Endothelial cell of umbilical vein (primary cell): Measurements from ENCODE around the gene RASSF6. TPM values are rescaled to one million over a fixed set of nuclear protein-coding genes. Genes with fewer than 3 reads are reported as not detected.

Experiments
- BruUV-seq: library from RNA; stranded (reverse); fragments of 400-500 nt; replicated peaks from 2 replicates; lab custom pipeline; 2021; lab: Mats Ljungman, UMichigan
- CTCF ChIA-PET: fragments of 300-600, 350-600 bp; sonication (Branson Sonifier 250); formaldehyde crosslinking; loops from one replicate; lab custom pipeline; 2021; ENCODE audit warnings: antibody characterized with exemption, inconsistent platforms; lab: Charles Lee
- POLR2A ChIA-PET: fragments of 300-600, 350-600 bp; sonication (Branson Sonifier 250); formaldehyde crosslinking; loops from one replicate; lab custom pipeline; 2021; ENCODE audit warnings: antibody characterized with exemption, inconsistent platforms; lab: Charles Lee
- DNase-seq: peaks from one replicate; pipeline ENCODE4 v3.0.0-alpha.2; 2011; ENCODE audit warnings: low read depth, low spot score
- FAIRE-seq: peaks from 2 replicates; lab custom pipeline; 2011; peaks lifted over from hg19 to GRCh38; lab: Jason Lieb, UNC
- H2AFZ ChIP-seq: 2 replicates; pipeline ENCODE4 v1.6.0; 2012; ENCODE audit warnings: low read depth, low read length, control low read depth, inconsistent platforms
- H3K27ac ChIP-seq: 2 replicates; pipeline ENCODE4 v1.5.1; 2011; ENCODE audit warnings: low read depth, mild to moderate bottlenecking, control low read depth, low read length, moderate library complexity; ENCODE audit not compliant: insufficient read depth
- H3K27me3 ChIP-seq, 2 experiments: 2 replicates each; pipeline versions ENCODE4 v1.6.0 to v1.6.1; 2011; ENCODE audit warnings: low read length in 2 of 2, mixed read lengths in 1 of 2; ENCODE audit not compliant: control insufficient read depth in 2 of 2, insufficient read depth in 2 of 2
- H3K36me3 ChIP-seq, 2 experiments: 2 replicates in 1 of 2; 3 replicates in 1 of 2; pipeline ENCODE4 v1.5.1; 2011; ENCODE audit warnings: low read length in 2 of 2, mild to moderate bottlenecking in 1 of 2, moderate library complexity in 1 of 2; ENCODE audit not compliant: control insufficient read depth in 2 of 2, insufficient read depth in 2 of 2; ENCODE audit errors: extremely low read depth in 1 of 2
- H3K4me1 ChIP-seq: 3 replicates; pipeline ENCODE4 v1.5.1; 2011; ENCODE audit warnings: mild to moderate bottlenecking, low read length; ENCODE audit not compliant: control insufficient read depth, insufficient read depth; ENCODE audit errors: extremely low read depth
- H3K4me2 ChIP-seq: 2 replicates; pipeline ENCODE4 v1.6.1; 2011; ENCODE audit warnings: low read length, control low read depth, mixed read lengths; ENCODE audit not compliant: insufficient read depth
- H3K4me3 ChIP-seq, 3 experiments: fragments of 200-600 bp in 1 of 3; sonication (generic), shearing (Covaris generic) in 1 of 3; replicated peaks in 1 of 3; 2 replicates each; pipeline ENCODE4 v1.5.1; 2011 to 2016; ENCODE audit warnings: control low read depth in 3 of 3, low read length in 3 of 3, mild to moderate bottlenecking in 2 of 3, inconsistent platforms in 1 of 3, low read depth in 1 of 3, moderate library complexity in 1 of 3; ENCODE audit not compliant: insufficient read depth in 1 of 3
- H3K79me2 ChIP-seq: 2 replicates; pipeline ENCODE4 v1.6.0; 2012; ENCODE audit warnings: low read length, inconsistent platforms; ENCODE audit not compliant: control insufficient read depth, insufficient read depth
- H3K9ac ChIP-seq: replicated peaks from 2 replicates; pipeline ENCODE3; 2011; ENCODE audit warnings: low read length, control low read depth; ENCODE audit not compliant: insufficient read depth; ENCODE audit errors: extremely low read depth
- H3K9me1 ChIP-seq: replicated peaks from 3 replicates; pipeline ENCODE4 v1.6.0; 2011; ENCODE audit warnings: mild to moderate bottlenecking, low read length; ENCODE audit not compliant: control insufficient read depth, insufficient read depth; ENCODE audit errors: extremely low read depth
- H3K9me3 ChIP-seq: replicated peaks from 2 replicates; pipeline ENCODE4 v1.5.1; 2012; ENCODE audit warnings: low read length, inconsistent platforms; ENCODE audit not compliant: control insufficient read depth, insufficient read depth
- H4K20me1 ChIP-seq: replicated peaks from 2 replicates; pipeline ENCODE3; 2011; ENCODE audit warnings: mild to moderate bottlenecking, low read length; ENCODE audit not compliant: control insufficient read depth, insufficient read depth; ENCODE audit errors: extremely low read depth
- EZH2 ChIP-seq: IDR thresholded peaks from 2 replicates; pipeline ENCODE4 v1.6.1; 2012; ENCODE audit warnings: borderline replicate concordance, low read depth, mild to moderate bottlenecking, moderate library complexity, low read length, inconsistent platforms; ENCODE audit not compliant: severe bottlenecking
- FOS ChIP-seq: IDR thresholded peaks from 2 replicates; pipeline ENCODE4 v1.6.1; 2011; ENCODE audit warnings: mild to moderate bottlenecking, low read length, moderate library complexity, borderline replicate concordance; ENCODE audit not compliant: insufficient read depth
- GATA2 ChIP-seq: IDR thresholded peaks from 2 replicates; pipeline ENCODE4 v1.7.0; 2011; ENCODE audit warnings: low read depth, mild to moderate bottlenecking, moderate library complexity, mixed read lengths, low read length; ENCODE audit not compliant: insufficient read length, insufficient read depth
- JUN ChIP-seq: IDR thresholded peaks from 2 replicates; pipeline ENCODE4 v1.6.1; 2011; ENCODE audit warnings: borderline replicate concordance, low read depth; ENCODE audit not compliant: insufficient read length, insufficient read depth
- MYC ChIP-seq: IDR thresholded peaks from one replicate; pipeline ENCODE4 v1.6.1; 2011; ENCODE audit warnings: mild to moderate bottlenecking, low read depth, low read length
- POLR2A ChIP-seq: IDR thresholded peaks from 2 replicates; pipeline ENCODE4 v1.6.1; 2012; ENCODE audit warnings: low read depth, mild to moderate bottlenecking, control low read depth, low read length
- POLR2AphosphoS5 ChIP-seq: IDR thresholded peaks from 2 replicates; pipeline ENCODE4 v1.6.1; 2012; ENCODE audit warnings: low read depth, mild to moderate bottlenecking, control low read depth, low read length, moderate library complexity; ENCODE audit not compliant: insufficient read depth
- dilution Hi-C: fragments of 300-500 bp; cut with MboI; formaldehyde crosslinking; loops from one replicate; pipeline ENCODE4 v1.15.0; 2019; ENCODE audit warnings: low sequenced_read_pairs; ENCODE audit not compliant: extremely low pct_ligation_motif_present
- intact Hi-C: fragments of 100-400 bp; cut with micrococcal nuclease; formaldehyde crosslinking; loops from one replicate; pipeline ENCODE4 v1.10.0; 2022
- polyA plus RNA-seq, 4 experiments: library from polyadenylated mRNA; depleted of rRNA in 3 of 4; stranded (reverse) in 3 of 4; unstranded in 1 of 4; fragments of >200 nt; gene quantifications; 2 replicates each; pipeline versions ENCODE4 v1.2.1 to v1.2.3, GENCODE V29; 2011 to 2012; ENCODE audit warnings: missing spikeins in 1 of 4
- total RNA-seq: library from RNA; stranded (reverse); gene quantifications from 2 replicates; pipeline ENCODE4 v1.2.3, GENCODE V29; 2021
- TF ChIP-seq, protein P1 (sequence below): IDR thresholded peaks from 2 replicates; pipeline ENCODE4 v1.6.1; 2011; ENCODE audit not compliant: insufficient read depth, insufficient read length
- TF ChIP-seq, protein P2 (sequence below), 2 donors: IDR thresholded peaks; 1 replicate in 1 of 2; 2 replicates in 1 of 2; pipeline ENCODE4 v1.5.1; 2011; ENCODE audit warnings: low read length in 2 of 2, mild to moderate bottlenecking in 2 of 2, moderate library complexity in 2 of 2, control low read depth in 1 of 2, inconsistent platforms in 1 of 2, low read depth in 1 of 2; ENCODE audit not compliant: insufficient read depth in 1 of 2; ENCODE audit errors: extremely low read depth in 1 of 2

Gene RASSF6
- total and polyA plus RNA-seq, 2 donors (not counting 3 experiments of a cell fraction or from before 2014, with no cell fraction given), result not detected

DNA sequence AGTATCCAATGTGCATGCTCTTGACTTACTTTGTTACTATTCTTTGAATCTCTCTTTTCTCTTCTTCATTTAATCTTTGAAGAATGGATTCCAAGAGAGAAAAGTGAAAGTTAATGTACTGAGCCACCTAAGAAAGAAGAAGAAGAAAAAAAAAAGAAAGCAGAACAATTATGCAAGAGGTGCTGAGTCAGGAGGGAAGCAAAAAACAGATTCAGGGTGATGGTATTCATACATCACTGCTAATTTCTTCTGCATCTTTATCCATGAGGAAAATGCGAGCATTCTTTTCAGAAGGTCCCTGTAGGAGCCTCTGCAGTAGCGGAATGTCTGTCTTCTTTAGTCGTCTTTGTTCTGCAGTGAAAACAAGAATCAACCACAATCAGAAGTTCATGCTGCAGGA is 43.9 kb downstream of the RASSF6 start:
- FAIRE-seq (no peak), DNase-seq (no peak)
- no peak overlapping the region for H3K4me3 ChIP-seq
- no peak overlapping the region for H2AFZ ChIP-seq
- no peaks in the 10 kb centered on the region for H3K27me3 ChIP-seq
- ChIA-PET CTCF (interaction anchor here (1.1 to 8.4 kb wide), 9 partner anchors 9 to 731 kb away, joined by 3 to 94 read pairs (median 4); partner anchors contain the start of genes CXCL3 and EPGN), POLR2A (no interaction called here)
- H3K36me3 ChIP-seq, result no peaks in the 10 kb centered on the region
- BruUV-seq, result no TSS peak
- TF ChIP-seq, protein P1, sequence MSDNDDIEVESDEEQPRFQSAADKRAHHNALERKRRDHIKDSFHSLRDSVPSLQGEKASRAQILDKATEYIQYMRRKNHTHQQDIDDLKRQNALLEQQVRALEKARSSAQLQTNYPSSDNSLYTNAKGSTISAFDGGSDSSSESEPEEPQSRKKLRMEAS, result no peak
- TF ChIP-seq JUN (no peak), FOS (no peak), GATA2 (no peak), POLR2A (no peak), EZH2 (no peak), MYC (no peak), POLR2AphosphoS5 (no peak)
- TF ChIP-seq, protein P2, sequence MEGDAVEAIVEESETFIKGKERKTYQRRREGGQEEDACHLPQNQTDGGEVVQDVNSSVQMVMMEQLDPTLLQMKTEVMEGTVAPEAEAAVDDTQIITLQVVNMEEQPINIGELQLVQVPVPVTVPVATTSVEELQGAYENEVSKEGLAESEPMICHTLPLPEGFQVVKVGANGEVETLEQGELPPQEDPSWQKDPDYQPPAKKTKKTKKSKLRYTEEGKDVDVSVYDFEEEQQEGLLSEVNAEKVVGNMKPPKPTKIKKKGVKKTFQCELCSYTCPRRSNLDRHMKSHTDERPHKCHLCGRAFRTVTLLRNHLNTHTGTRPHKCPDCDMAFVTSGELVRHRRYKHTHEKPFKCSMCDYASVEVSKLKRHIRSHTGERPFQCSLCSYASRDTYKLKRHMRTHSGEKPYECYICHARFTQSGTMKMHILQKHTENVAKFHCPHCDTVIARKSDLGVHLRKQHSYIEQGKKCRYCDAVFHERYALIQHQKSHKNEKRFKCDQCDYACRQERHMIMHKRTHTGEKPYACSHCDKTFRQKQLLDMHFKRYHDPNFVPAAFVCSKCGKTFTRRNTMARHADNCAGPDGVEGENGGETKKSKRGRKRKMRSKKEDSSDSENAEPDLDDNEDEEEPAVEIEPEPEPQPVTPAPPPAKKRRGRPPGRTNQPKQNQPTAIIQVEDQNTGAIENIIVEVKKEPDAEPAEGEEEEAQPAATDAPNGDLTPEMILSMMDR (IDR thresholded peaks at IDR 0.05; ENCODE audit: extremely low read depth in 1 of 2, insufficient read depth in 1 of 2, low read depth in 1 of 2, low read length in 2 of 2), result no peak
- no peaks in the 10 kb centered on the region for H3K4me1 ChIP-seq
- H3K9me3 ChIP-seq, result no peaks in the 10 kb centered on the region
- no peak overlapping the region for H3K9ac ChIP-seq
- no peaks in the 10 kb centered on the region for H4K20me1 ChIP-seq
- no peak overlapping the region for H3K27ac ChIP-seq
- no peaks in the 10 kb centered on the region for H3K79me2 ChIP-seq
- dilution Hi-C loops, result no loop called here
- no peak overlapping the region for H3K4me2 ChIP-seq
- no peaks in the 10 kb centered on the region for H3K9me1 ChIP-seq
- intact Hi-C loops, result no loop called here
